ENCODE data around the gene GLDC. TPM values are rescaled to one million over a fixed set of nuclear protein-coding genes. Genes with fewer than 3 reads are reported as not detected.

GLDC gene
- total and polyA plus RNA-seq, 4 donors = 26.7 to 102 (median 59.3) TPM

DNA sequence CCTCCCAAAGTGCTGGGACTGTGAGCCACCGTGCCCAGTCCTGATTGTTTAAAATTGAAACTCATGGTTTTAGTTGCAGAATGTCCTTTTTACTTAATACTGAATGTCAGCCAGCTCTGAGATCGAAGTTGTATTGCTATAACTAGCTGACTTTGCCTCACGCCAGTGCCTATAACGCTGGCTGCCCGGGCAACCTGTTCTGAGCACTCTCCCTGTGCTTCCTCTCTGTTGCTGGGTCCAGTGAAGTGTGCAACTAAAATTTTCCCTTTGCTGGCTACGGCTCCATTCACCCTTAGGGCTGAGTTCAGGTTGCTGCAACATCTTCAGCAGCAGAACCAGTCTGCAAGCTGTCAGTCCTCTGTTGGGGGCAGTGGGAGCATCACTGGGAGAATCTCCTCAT lies 65.9 kb downstream of the GLDC start:
- Histone ChIP-seq H3K36me3 (ENCODE audit: control insufficient read depth in 4 of 4, insufficient read depth in 3 of 4, low read depth in 1 of 4, low read length in 3 of 4) (peaks cover 1 to 30% (median 25%) of the 10 kb centered on the region in 4 donors), H3K4me3 (ENCODE audit: low read depth in 1 of 3, low read length in 3 of 3) (no peak overlapping the region), H3K9me3 (ENCODE audit: control insufficient read depth in 4 of 4, low read length in 3 of 4) (no peaks in the 10 kb centered on the region), H3K27me3 (ENCODE audit: control insufficient read depth in 4 of 4, insufficient read depth in 4 of 4, low read length in 3 of 4) (no peaks in the 10 kb centered on the region), H3K27ac (ENCODE audit: low read depth in 1 of 2, low read length in 2 of 2) (no peak overlapping the region), H3K4me1 (ENCODE audit: control insufficient read depth in 4 of 4, insufficient read depth in 4 of 4, low read length in 3 of 4) (no peaks in the 10 kb centered on the region), H3K9ac (ENCODE audit: low read depth in 1 of 2, low read length in 2 of 2) (no peak overlapping the region)
- TF ChIP-seq, protein P1, sequence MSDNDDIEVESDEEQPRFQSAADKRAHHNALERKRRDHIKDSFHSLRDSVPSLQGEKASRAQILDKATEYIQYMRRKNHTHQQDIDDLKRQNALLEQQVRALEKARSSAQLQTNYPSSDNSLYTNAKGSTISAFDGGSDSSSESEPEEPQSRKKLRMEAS (IDR thresholded peaks at IDR 0.05) = no peak
- TF ChIP-seq, protein P2, sequence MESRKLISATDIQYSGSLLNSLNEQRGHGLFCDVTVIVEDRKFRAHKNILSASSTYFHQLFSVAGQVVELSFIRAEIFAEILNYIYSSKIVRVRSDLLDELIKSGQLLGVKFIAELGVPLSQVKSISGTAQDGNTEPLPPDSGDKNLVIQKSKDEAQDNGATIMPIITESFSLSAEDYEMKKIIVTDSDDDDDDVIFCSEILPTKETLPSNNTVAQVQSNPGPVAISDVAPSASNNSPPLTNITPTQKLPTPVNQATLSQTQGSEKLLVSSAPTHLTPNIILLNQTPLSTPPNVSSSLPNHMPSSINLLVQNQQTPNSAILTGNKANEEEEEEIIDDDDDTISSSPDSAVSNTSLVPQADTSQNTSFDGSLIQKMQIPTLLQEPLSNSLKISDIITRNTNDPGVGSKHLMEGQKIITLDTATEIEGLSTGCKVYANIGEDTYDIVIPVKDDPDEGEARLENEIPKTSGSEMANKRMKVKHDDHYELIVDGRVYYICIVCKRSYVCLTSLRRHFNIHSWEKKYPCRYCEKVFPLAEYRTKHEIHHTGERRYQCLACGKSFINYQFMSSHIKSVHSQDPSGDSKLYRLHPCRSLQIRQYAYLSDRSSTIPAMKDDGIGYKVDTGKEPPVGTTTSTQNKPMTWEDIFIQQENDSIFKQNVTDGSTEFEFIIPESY (IDR thresholded peaks at IDR 0.05) = no peak
- no peak for TF ChIP-seq JUND (IDR thresholded peaks at IDR 0.05)
- TF ChIP-seq, protein P3, sequence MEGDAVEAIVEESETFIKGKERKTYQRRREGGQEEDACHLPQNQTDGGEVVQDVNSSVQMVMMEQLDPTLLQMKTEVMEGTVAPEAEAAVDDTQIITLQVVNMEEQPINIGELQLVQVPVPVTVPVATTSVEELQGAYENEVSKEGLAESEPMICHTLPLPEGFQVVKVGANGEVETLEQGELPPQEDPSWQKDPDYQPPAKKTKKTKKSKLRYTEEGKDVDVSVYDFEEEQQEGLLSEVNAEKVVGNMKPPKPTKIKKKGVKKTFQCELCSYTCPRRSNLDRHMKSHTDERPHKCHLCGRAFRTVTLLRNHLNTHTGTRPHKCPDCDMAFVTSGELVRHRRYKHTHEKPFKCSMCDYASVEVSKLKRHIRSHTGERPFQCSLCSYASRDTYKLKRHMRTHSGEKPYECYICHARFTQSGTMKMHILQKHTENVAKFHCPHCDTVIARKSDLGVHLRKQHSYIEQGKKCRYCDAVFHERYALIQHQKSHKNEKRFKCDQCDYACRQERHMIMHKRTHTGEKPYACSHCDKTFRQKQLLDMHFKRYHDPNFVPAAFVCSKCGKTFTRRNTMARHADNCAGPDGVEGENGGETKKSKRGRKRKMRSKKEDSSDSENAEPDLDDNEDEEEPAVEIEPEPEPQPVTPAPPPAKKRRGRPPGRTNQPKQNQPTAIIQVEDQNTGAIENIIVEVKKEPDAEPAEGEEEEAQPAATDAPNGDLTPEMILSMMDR (IDR thresholded peaks at IDR 0.05; ENCODE audit: low read depth, low read length, missing input control) = no peak
- TF ChIP-seq SP1 (IDR thresholded peaks at IDR 0.05) = no peak
- no peak for TF ChIP-seq RXRA (IDR thresholded peaks at IDR 0.05)
- TF ChIP-seq NR2F2 (IDR thresholded peaks at IDR 0.05) = no peak
- no peak for TF ChIP-seq FOXA1 (IDR thresholded peaks at IDR 0.05)
- no peak for TF ChIP-seq RAD21 (IDR thresholded peaks at IDR 0.05)
- TF ChIP-seq TAF1 (conservative IDR thresholded peaks at IDR 0.05) = no peak
- no peak for TF ChIP-seq FOXA2 (IDR thresholded peaks at IDR 0.05)
- TF ChIP-seq, protein P4, sequence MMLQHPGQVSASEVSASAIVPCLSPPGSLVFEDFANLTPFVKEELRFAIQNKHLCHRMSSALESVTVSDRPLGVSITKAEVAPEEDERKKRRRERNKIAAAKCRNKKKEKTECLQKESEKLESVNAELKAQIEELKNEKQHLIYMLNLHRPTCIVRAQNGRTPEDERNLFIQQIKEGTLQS (IDR thresholded peaks at IDR 0.05) = no peak
- no peak for TF ChIP-seq YY1 (IDR thresholded peaks at IDR 0.05)
- no peak for TF ChIP-seq GABPA (IDR thresholded peaks at IDR 0.05 in 1 of 2, conservative IDR thresholded peaks at IDR 0.05 in 1 of 2)
- no peak for TF ChIP-seq HNF4A (conservative IDR thresholded peaks at IDR 0.05)
- TF ChIP-seq EGR1 (IDR thresholded peaks at IDR 0.05; ENCODE audit: low read depth in 2 of 2) = no peak
- no peak for TF ChIP-seq HNF4G (IDR thresholded peaks at IDR 0.05)
- WGBS = 91% methylated on average over 6 of the region's 6 CpGs
- no peak for DNase-seq (ENCODE audit: low spot score)

DNA sequence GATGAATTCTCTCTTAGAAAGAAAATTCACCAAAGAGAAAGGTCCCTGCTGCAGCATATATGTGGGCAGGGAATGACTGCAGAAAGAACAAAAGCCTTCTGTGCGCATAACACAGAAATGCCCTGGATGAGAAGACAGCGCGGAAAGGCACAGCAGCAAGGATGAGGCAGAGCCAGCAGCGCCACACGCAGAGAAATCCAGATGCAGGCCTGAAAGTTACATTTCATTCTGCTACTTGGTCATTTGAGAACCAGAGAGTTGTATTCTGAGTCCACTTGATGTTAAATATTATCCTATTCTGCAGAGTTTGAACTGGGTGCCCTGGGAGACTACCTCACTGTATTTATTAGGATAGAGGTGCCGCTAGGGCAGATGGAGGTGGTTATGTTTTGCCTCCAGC lies 68.5 kb downstream of the GLDC start:
- no peak overlapping the region for H3K4me3 ChIP-seq (ENCODE audit: low read depth in 1 of 3, low read length in 3 of 3)
- H3K27ac ChIP-seq (ENCODE audit: low read depth in 1 of 2, low read length in 2 of 2) = no peak overlapping the region
- DNase-seq (ENCODE audit: low spot score) = no peak
- WGBS = 95% methylated on average over 6 of the region's 6 CpGs
- no peaks in the 10 kb centered on the region for H3K4me1 ChIP-seq (ENCODE audit: control insufficient read depth in 4 of 4, insufficient read depth in 4 of 4, low read length in 3 of 4)
- TF ChIP-seq, protein P1 (IDR thresholded peaks at IDR 0.05) = no peak
- TF ChIP-seq FOXA1 (IDR thresholded peaks at IDR 0.05) (no peak), FOXA2 (IDR thresholded peaks at IDR 0.05) (no peak)
- H3K9ac ChIP-seq (ENCODE audit: low read depth in 1 of 2, low read length in 2 of 2) = no peak overlapping the region
- H3K9me3 ChIP-seq (ENCODE audit: control insufficient read depth in 4 of 4, low read length in 3 of 4) = no peaks in the 10 kb centered on the region
- no peaks in the 10 kb centered on the region for H3K27me3 ChIP-seq (ENCODE audit: control insufficient read depth in 4 of 4, insufficient read depth in 4 of 4, low read length in 3 of 4)
- H3K36me3 ChIP-seq (ENCODE audit: control insufficient read depth in 4 of 4, insufficient read depth in 3 of 4, low read depth in 1 of 4, low read length in 3 of 4) = peaks cover 2 to 20% (median 12%) of the 10 kb centered on the region in 4 donors

Measured in liver (tissue), 9 donors.